ENCODE results near the gene SLC15A3.

Gene SLC15A3

GRCh38 chr11:60889869-60890311 is 62.1 kb downstream of the SLC15A3 start:
- no peak for DNase-seq (ENCODE audit: low read depth)

DNA sequence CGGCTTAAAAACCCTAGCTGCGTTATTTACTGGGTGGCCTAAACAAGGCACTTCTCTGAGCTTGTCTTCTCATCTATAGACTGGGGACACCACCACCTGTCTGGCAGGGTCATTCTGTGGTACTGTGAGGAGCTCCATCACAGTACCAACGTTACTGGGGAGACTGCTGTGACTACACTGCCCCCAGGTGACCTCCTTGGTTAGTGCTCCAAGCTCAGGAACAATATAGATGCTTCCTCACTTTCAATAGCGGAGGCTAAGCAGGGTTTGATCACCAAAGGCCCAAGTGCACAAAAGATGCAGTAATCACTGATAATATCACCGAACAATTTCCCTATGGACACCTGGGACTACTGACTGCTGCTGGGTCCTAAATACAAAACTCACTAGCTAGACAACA is 64.4 kb downstream of the SLC15A3 start:
- no peak for DNase-seq (ENCODE audit: low read depth)

All from HS-5 (cell line).